Neural progenitor cell (in vitro differentiated cells): ENCODE data around the gene SELENOO. TPM values are rescaled to one million over a fixed set of nuclear protein-coding genes. Genes with fewer than 3 reads are reported as not detected.
A peak's percentile ranks its signal among the peaks of the same experiment; 100 is the strongest.

ENCODE experiments used
- DNase-seq: peaks from one replicate; pipeline ENCODE4 v3.0.0-alpha.2; 2016; ENCODE audit warnings: low spot score
- H2AFZ ChIP-seq: fragments of 200-600 bp; sonication (generic); replicated peaks from 2 replicates; pipeline ENCODE4 v1.6.1; 2016; ENCODE audit warnings: antibody characterized with exemption
- H3F3A ChIP-seq: fragments of 200-600 bp; sonication (generic); 2 replicates; pipeline ENCODE4 v1.6.1; 2016; ENCODE audit warnings: antibody characterized with exemption, low read depth
- H3K27ac ChIP-seq: fragments of 200-600 bp; sonication (generic); 2 replicates; pipeline ENCODE4 v1.5.1; 2016; ENCODE audit warnings: mild to moderate bottlenecking
- H3K27me3 ChIP-seq: fragments of 200-600 bp; sonication (generic); 2 replicates; pipeline ENCODE4 v1.6.1; 2016; ENCODE audit warnings: mild to moderate bottlenecking, moderate library complexity
- H3K36me3 ChIP-seq: fragments of 200-600 bp; sonication (generic); 2 replicates; pipeline ENCODE4 v1.5.1; 2016
- H3K4me1 ChIP-seq: fragments of 200-600 bp; sonication (generic); 2 replicates; pipeline ENCODE4 v1.6.1; 2016; ENCODE audit warnings: mixed run types
- H3K4me2 ChIP-seq: fragments of 200-600 bp; sonication (generic); 2 replicates; pipeline ENCODE4 v1.6.1; 2016
- H3K4me3 ChIP-seq: fragments of 200-600 bp; sonication (generic); 2 replicates; pipeline ENCODE4 v1.5.1; 2016
- H3K79me2 ChIP-seq: fragments of 200-600 bp; sonication (generic); 2 replicates; pipeline ENCODE4 v1.6.1; 2016; ENCODE audit warnings: low read depth
- H3K9ac ChIP-seq: fragments of 200-600 bp; sonication (generic); 2 replicates; pipeline ENCODE4 v1.6.1; 2016
- H3K9me3 ChIP-seq: fragments of 200-600 bp; sonication (generic); 2 replicates; pipeline ENCODE4 v1.5.1; 2016; ENCODE audit warnings: low read depth
- H4K20me1 ChIP-seq: fragments of 200-600 bp; sonication (generic); 2 replicates; pipeline ENCODE4 v1.6.1; 2016; ENCODE audit warnings: low read depth
- H3K27ac Mint-ChIP-seq: 3 replicates; pipeline ENCODE4 v1.8.0; 2021; ENCODE audit warnings: mixed read lengths
- H3K27me3 Mint-ChIP-seq: 2 replicates; pipeline ENCODE4 v1.8.0; 2022; ENCODE audit warnings: low read depth, mild to moderate bottlenecking, inconsistent platforms, moderate library complexity, mixed read lengths; ENCODE audit not compliant: insufficient read depth
- H3K36me3 Mint-ChIP-seq: 3 replicates; pipeline ENCODE4 v1.8.0; 2021; ENCODE audit warnings: mixed read lengths
- H3K4me1 Mint-ChIP-seq: 3 replicates; pipeline ENCODE4 v1.8.0; 2021; ENCODE audit warnings: mixed read lengths
- H3K4me3 Mint-ChIP-seq: 3 replicates; pipeline ENCODE4 v1.8.0; 2021; ENCODE audit warnings: mild to moderate bottlenecking, moderate library complexity, mixed read lengths
- H3K9me3 Mint-ChIP-seq: 3 replicates; pipeline ENCODE4 v1.8.0; 2020; ENCODE audit warnings: mixed read lengths
- CTCF ChIP-seq: fragments of 200-600 bp; sonication (generic); IDR thresholded peaks from 2 replicates; pipeline ENCODE4 v1.5.1; 2017; ENCODE audit warnings: antibody characterized with exemption, mild to moderate bottlenecking
- EZH2 ChIP-seq: fragments of 200-600 bp; sonication (generic); IDR thresholded peaks from 2 replicates; pipeline ENCODE4 v1.6.1; 2017; ENCODE audit warnings: antibody characterized with exemption, mild to moderate bottlenecking, moderate library complexity
- EZH2phosphoT487 ChIP-seq: fragments of 200-600 bp; sonication (generic); IDR thresholded peaks from 2 replicates; pipeline ENCODE4 v1.6.1; 2017; ENCODE audit warnings: antibody characterized with exemption
- total RNA-seq: library from RNA; depleted of rRNA; stranded (reverse); fragments of >200 nt; gene quantifications from 2 replicates; pipeline ENCODE4 v1.2.3, GENCODE V29; 2015; ENCODE audit warnings: low replicate concordance

SELENOO gene
- total RNA-seq, 1 donor from 2014 or later: 7.6 TPM

GRCh38 chr22:50206599-50206998 lies 5.8 kb downstream of the SELENOO start:
- TF ChIP-seq CTCF: peak; percentile 52
- TF ChIP-seq EZH2: no peak
- Histone ChIP-seq H2AFZ (no peak overlapping the region), H3F3A (peaks cover 3% of the 10 kb centered on the region), H3K4me3 (no peak overlapping the region), H3K4me2 (no peak overlapping the region), H3K9me3 (no peaks in the 10 kb centered on the region), H3K36me3 (peaks cover 12% of the 10 kb centered on the region), H3K9ac (no peak overlapping the region), H3K27ac (no peak overlapping the region), H3K27me3 (peaks cover 5% of the 10 kb centered on the region), H3K4me1 (peaks cover 10% of the 10 kb centered on the region), H3K79me2 (peaks cover 24% of the 10 kb centered on the region), H4K20me1 (peaks cover 44% of the 10 kb centered on the region)
- H3K4me1 Mint-ChIP-seq: peaks cover 19% of the 10 kb centered on the region
- peak; percentile 70 for DNase-seq
- H3K36me3 Mint-ChIP-seq: peaks cover 36% of the 10 kb centered on the region
- H3K27me3 Mint-ChIP-seq: peaks cover 6% of the 10 kb centered on the region
- no peak overlapping the region for H3K4me3 Mint-ChIP-seq
- H3K27ac Mint-ChIP-seq: no peak overlapping the region
- H3K9me3 Mint-ChIP-seq: peaks cover 4% of the 10 kb centered on the region

- no peak for TF ChIP-seq EZH2
- TF ChIP-seq CTCF: no peak
- TF ChIP-seq EZH2phosphoT487: no peak
- Histone ChIP-seq H3F3A (peaks cover 3% of the 10 kb centered on the region), H3K27ac (no peak overlapping the region), H3K27me3 (no peaks in the 10 kb centered on the region), H3K79me2 (peaks cover 14% of the 10 kb centered on the region), H3K4me1 (peaks cover under 1% of the 10 kb centered on the region), H4K20me1 (peaks cover 35% of the 10 kb centered on the region), H3K36me3 (peaks cover 10% of the 10 kb centered on the region), H2AFZ (no peak overlapping the region), H3K4me2 (no peak overlapping the region), H3K4me3 (no peak overlapping the region), H3K9ac (no peak overlapping the region), H3K9me3 (no peaks in the 10 kb centered on the region)
- no peak overlapping the region for H3K27ac Mint-ChIP-seq
- H3K27me3 Mint-ChIP-seq: peaks cover 4% of the 10 kb centered on the region
- no peak overlapping the region for H3K4me3 Mint-ChIP-seq
- peaks cover 33% of the 10 kb centered on the region for H3K36me3 Mint-ChIP-seq
- no peak for DNase-seq
- H3K9me3 Mint-ChIP-seq: peaks cover 4% of the 10 kb centered on the region
- peaks cover 11% of the 10 kb centered on the region for H3K4me1 Mint-ChIP-seq
Observed at GRCh38 chr22:50207383-50208140, 6.8 kb downstream of the SELENOO start.

- no peaks in the 10 kb centered on the region for H3K9me3 ChIP-seq
- H3F3A ChIP-seq: peaks cover 4% of the 10 kb centered on the region
- Mint-ChIP-seq H3K4me3 (no peak overlapping the region), H3K27me3 (peaks cover 4% of the 10 kb centered on the region), H3K9me3 (peaks cover 4% of the 10 kb centered on the region), H3K4me1 (peaks cover 10% of the 10 kb centered on the region), H3K36me3 (peaks cover 33% of the 10 kb centered on the region), H3K27ac (no peak overlapping the region)
- H3K36me3 ChIP-seq: peaks cover under 1% of the 10 kb centered on the region
- TF ChIP-seq CTCF (no peak), EZH2 (no peak), EZH2phosphoT487 (no peak)
- H4K20me1 ChIP-seq: peaks cover 32% of the 10 kb centered on the region
- no peaks in the 10 kb centered on the region for H3K27me3 ChIP-seq
- H3K4me1 ChIP-seq: no peaks in the 10 kb centered on the region
- H3K79me2 ChIP-seq: peaks cover 10% of the 10 kb centered on the region
- H3K4me3 ChIP-seq: no peak overlapping the region
- no peak for DNase-seq
- H3K4me2 ChIP-seq: no peak overlapping the region
- H2AFZ ChIP-seq: no peak overlapping the region
- H3K9ac ChIP-seq: no peak overlapping the region
- no peak overlapping the region for H3K27ac ChIP-seq
Observed at GRCh38 chr22:50208430-50208938, 7.7 kb downstream of the SELENOO start.
